NCI-H774 (cell line): ENCODE measurements around the gene COL20A1.

Experiments
- DNase-seq: peaks from one replicate; lab custom pipeline; 2025; lab: John Stamatoyannopoulos, UW

Gene COL20A1

GRCh38 chr20:63363981-63364561 lies 71.1 kb downstream of the COL20A1 start:
- DNase-seq: no peak

DNA sequence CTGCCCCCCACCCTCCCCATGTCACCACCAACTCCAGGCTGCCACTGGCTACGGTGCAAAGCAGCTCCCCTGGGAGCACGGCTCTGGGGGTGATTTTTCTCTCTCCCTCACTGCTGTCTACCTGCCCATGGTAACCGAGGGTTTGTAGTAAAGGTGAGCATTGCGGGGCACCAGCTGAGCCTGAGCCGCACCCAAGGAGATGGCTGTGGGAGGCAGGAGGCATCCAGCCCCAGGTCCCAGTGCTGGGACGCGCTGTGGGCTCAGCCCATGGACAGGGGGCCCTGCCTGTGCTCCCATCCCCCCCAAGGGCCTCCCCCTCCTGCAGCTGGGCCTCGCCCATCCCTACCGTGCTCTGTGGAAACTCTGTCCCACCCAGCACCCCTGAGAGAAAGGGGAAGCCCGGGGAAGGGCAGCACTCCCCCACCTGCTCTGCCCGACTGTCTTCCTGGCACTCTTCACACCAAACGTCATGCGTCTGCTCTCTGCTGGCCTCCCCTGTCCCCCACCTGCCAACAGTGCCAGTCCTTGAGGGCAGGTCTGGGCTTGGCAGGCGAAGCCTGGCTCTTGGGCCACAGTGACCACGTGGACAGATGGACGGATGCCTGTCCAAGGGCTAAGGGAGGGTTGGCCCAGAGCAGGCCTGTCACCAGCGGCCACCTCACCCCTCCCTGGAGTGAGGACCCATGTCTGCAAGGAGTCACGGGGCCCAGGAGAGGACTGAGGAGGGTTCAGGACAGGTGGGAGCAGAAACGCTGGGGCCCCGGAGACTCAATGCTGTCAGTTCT lies 72.0 kb downstream of the COL20A1 start:
- DNase-seq: no peak

DNA sequence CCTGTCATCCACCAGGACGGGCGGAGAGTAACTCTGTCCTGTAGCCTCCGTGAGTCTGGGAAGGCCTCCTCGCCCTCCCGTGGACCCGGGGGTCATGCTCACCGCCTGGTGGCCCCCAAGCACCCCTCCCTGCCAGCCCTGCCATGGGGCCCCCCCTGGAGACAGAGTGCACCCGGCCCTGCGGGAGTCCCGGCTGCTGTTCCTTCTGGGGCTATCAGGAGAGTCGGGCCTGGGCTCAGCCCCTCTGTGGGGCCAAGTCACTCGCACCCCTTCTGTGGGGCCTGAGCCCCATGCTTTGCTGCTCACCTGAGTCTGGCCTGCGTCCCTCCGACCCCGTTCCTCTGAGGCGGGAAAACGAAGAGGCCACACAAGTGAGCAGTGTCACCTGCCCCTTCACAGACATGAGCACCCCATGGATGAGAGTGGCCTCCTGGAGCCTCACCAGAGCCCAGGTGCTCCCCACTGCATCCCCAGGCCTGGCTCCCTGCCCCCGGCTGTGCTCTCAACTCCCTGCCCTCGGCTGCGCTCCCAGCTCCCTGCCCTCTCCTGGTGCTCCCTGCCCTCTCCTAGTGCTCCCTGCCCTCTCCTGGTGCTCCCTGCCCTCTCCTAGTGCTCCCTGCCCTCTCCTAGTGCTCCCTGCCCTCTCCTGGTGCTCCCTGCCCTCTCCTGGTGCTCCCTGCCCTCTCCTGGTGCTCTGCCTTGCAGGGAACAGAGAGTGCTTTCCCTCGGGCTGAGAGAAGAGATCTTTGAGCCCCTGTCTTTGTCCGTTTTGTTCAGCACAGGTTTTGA lies 72.8 kb downstream of the COL20A1 start:
- DNase-seq: no peak

GRCh38 chr20:63366390-63367365 lies 73.7 kb downstream of the COL20A1 start:
- no peak for DNase-seq

- no peak for DNase-seq
Observed at GRCh38 chr20:63367446-63368055, 74.6 kb downstream of the COL20A1 start.

- no peak for DNase-seq
Observed at GRCh38 chr20:63368151-63368550, 75.2 kb downstream of the COL20A1 start.

DNA sequence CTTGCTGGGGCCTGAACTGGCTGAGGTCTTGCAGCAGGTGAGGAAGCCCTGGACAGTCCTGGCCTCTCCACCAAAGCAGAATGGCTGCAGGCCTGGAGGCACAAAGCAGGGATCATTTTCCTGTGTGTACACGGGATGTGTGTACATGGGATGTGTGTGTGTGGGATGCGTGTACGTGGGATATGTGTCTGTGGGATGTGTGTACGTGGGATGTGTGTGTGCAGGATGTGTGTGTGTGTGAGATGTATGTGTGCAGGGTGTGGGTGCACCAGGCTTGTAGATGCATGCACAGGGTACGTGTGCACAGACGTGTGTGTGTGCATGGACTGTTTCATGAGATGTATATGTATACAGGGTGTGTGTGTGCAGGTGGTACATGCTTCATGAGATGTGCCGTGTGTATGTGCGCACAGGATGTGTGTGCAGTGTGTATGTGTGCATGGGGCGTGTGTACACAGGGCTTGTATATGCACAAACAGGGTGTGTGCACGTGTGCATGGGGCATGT lies 76.1 kb downstream of the COL20A1 start:
- no peak for DNase-seq

DNA sequence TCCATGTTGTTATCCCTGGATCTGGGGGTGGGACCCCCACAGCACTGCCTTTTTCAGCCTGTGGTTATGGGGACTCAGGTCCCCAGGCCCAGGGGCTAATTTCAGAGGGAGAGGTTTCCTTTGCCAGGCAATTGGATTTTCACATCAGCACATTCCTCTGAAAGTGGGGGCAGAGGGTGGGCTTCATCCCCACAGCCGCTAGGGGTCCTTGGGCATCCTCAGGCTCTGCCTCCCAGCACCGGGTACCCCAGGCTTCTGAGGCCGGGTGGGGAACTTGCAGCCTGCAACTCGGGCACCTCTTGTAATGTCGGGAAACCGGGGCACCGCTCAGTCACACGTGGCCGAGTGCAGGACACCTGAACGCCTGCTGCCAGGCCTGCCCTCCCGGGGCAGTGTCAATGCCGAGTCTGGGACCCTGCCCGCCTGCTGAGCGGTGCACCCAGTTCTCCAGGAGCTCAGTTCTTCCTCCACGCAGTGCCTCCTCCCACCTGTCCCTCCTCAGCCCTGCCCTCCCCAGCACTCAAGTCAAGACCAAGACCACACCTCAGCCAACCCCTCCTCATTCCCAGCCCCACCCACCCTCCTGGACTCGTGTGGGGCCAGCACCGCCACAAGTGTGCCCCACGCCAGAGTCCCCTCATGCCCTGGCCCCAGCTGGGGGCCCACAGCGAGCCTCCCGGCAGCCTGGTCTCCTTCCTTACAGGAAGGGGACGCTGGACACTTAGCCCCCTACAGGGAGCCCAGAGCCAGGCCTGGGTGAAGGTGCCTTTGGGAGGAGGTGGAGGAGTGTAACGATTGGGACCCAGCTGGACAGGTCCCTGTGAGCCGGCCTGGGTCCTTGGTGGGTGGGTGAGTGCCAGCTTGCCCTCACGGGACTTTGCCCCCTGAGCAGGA lies 77.0 kb downstream of the COL20A1 start:
- DNase-seq: no peak

DNA sequence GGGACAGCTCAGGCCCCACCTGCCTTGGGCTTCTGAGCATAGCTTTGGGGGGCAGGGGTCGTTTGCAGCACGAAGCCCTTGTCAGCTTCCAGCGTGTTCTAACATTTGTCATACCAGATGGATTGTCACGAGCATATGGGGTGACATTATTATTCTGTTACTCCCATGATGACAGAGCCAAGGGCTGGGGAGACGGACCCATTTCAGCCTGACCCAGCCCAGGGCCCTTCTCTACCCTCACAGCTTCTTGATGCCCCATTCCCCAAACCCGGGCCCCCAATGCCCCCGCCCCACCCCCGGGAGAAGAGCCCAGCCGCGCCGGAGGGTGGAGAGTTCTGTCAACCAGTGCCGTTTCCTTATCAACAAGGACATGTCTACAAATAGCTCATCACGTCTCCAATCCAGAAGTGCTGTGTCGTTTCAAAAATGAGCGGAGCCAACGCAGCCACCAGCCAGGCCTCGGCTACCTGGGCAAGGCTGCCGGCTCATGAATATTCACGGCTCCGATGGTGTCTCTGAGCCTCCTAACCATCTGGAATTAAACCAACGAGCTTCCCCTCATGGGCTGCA lies 77.7 kb downstream of the COL20A1 start:
- DNase-seq: no peak

- DNase-seq: no peak
Observed at GRCh38 chr20:63371291-63371865, 78.4 kb downstream of the COL20A1 start.

DNA sequence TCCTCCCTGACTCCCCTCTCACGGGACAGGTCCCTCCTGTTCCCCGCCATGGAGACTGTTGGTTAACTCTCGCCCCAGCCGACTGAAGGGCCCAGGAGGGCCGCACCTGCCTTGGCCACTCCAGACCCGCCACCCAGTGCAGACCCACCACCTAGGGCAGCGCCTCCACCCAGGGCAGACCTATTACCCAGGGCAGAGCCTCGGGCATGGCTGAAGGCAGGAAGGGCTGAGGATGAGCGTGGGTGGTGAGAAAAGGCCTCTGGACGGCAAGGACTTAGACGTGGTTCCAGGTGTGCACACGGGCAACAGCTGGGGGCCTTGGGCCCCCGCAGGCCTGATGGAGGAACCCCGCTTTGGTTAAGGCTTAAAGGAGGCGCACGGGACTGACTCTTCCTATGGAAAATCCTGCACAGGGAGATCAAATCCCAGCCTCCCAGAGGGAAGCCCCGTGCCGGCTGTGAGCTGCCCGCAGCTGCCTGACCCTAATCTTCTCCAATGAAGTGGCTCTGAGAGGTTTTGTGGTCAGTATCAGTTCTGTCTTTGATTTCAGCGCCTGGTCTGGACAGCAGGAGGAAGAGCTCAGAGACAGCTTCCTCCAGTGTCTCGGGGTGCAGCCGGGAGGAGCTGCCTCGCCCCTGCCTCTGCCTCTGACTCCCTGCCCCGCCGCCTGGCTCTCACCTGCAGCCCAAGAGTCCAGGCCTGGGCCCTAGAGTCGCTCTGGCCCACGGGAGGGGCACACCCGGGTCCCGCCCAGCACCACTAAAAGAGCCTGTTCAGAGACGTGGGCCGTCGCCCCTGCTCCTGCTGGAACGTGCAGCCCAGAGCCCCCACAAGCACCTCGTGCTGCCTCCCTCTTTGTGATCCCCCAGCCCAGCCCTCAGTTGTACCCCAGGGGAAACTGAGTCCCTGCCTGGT lies 80.2 kb downstream of the COL20A1 start:
- DNase-seq: no peak

DNA sequence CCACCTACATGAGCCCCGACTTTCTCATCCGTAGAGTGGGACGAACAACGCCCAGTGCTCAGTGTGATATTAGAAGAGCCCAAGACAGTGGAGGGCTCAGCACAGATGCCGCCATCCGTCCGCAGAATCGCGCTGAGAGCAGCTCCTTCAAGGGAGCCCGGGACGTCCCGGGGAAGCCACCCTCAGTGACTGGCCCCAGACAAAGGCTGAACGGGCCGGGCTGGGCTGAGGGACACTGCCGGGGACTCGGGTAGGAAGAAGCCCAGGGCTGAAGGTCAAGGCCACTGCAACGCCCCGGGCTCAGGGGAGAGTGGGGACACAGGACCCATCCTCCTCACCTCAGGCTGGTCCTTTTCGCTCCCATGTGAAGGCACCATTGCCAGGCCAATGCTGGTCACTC lies 81.0 kb downstream of the COL20A1 start:
- DNase-seq: no peak

GRCh38 chr20:63374504-63374903 lies 81.5 kb downstream of the COL20A1 start:
- DNase-seq: no peak

GRCh38 chr20:63375438-63375837 lies 82.5 kb downstream of the COL20A1 start:
- DNase-seq: no peak

- DNase-seq: no peak
Observed at GRCh38 chr20:63376283-63377250, 83.6 kb downstream of the COL20A1 start.

GRCh38 chr20:63377256-63377941 lies 84.4 kb downstream of the COL20A1 start:
- no peak for DNase-seq
